Thoracic aorta (tissue), 2 donors: Measurements from ENCODE around the gene PROCA1. TPM values are rescaled to one million over a fixed set of nuclear protein-coding genes. Genes with fewer than 3 reads are reported as not detected.
"Not testable (repeated sequence)": the region's sequence is repeated elsewhere in the genome, so short reads cannot be mapped to it uniquely, and the experiment has no call there.

Experiments
- ATAC-seq: fragments of 150-250 bp; one replicate; pipeline ENCODE4 v1.8.0; 2017; ENCODE audit warnings: low read depth; ENCODE audit not compliant: insufficient number of reproducible peaks, low FRiP score
- DNase-seq: peaks from one replicate; pipeline ENCODE4 v3.0.0-alpha.2; 2020; ENCODE audit warnings: low spot score
- H3K27ac ChIP-seq, 2 donors: fragments of 200-600 bp; sonication (generic); 1 replicate in 1 of 2; 2 replicates in 1 of 2; pipeline ENCODE4 v1.5.1; 2016; ENCODE audit warnings: mild to moderate bottlenecking in 2 of 2, moderate library complexity in 2 of 2
- H3K27me3 ChIP-seq: fragments of 200-600 bp; sonication (generic); replicated peaks from 2 replicates; pipeline ENCODE4 v1.6.0; 2016; ENCODE audit warnings: mild to moderate bottlenecking; ENCODE audit not compliant: insufficient read depth
- H3K36me3 ChIP-seq: fragments of 200-600 bp; sonication (generic); one replicate; pipeline ENCODE4 v1.5.1; 2016
- H3K4me1 ChIP-seq, 2 donors: fragments of 200-600 bp; sonication (generic); 1 replicate in 1 of 2; 2 replicates in 1 of 2; pipeline versions ENCODE4 v1.5.1 to v1.6.0; 2016; ENCODE audit warnings: low read depth in 2 of 2, mild to moderate bottlenecking in 1 of 2; ENCODE audit not compliant: control insufficient read depth in 1 of 2
- H3K4me3 ChIP-seq: fragments of 200-600 bp; sonication (generic); 2 replicates; pipeline ENCODE4 v1.5.1; 2016; ENCODE audit warnings: mild to moderate bottlenecking
- H3K9me3 ChIP-seq: fragments of 200-600 bp; sonication (generic); 2 replicates; pipeline ENCODE4 v1.5.1; 2016
- total RNA-seq, 2 donors: library from RNA; depleted of rRNA; stranded (reverse); fragments of >200 nt; gene quantifications; one replicate each; pipeline versions ENCODE4 v1.1.0 to v1.2.3, GENCODE V29; 2016
- TF ChIP-seq, protein P1 (sequence below): fragments of 200-600 bp; sonication (generic); IDR thresholded peaks from one replicate; pipeline ENCODE4 v1.5.1; 2019; ENCODE audit warnings: antibody characterized with exemption

Gene PROCA1
- total RNA-seq, 2 donors from 2014 or later, result 1.1 to 1.8 TPM

DNA sequence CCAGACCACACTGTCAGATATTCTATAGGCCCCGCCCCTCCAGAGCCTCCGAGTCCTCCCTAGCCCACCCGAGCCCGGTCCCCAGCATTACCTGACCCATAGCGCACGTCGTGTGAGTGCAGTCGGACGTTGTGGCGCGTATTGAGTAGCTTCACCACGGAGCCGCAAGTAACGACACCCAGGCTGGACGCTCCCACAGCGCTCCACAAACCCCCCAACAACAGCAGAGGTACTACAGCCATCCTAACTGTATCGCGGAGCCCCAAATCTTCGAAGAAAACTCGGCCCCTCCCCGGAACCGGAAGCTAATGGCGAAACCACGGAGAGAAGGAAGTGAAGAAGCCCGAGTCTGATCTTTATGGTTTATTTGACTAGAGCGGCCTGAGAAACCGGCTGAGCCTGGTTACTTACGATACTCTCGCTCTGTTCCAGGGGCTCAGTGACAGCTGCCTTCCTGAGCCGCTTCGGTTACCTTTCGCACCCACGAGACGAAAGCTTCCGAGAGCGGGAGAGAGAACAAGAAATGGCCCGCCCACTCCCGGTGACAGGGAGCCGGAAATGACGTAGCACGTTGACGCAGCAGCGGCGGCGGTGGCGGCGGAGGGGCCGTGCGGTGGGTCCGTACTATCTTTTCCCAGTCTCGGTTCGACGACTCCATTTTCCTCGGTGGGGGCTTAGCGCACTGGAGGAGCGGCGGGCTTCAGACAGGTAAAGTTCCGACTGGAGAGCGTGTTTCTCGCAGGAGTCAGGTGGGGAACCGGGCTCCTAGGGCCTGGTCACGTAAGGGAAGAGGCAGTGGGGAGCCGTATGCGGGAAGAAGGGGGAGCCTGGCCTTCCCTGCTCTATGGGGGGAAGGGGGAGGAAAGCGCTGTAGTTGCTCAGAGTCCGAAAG is 49.8 kb downstream of the PROCA1 start, which contains the start of the genes SDF2 and SUPT6H:
TSS of gene SDF2 (minus strand) at position 272 of the 892 bp plus-strand sequence. CDS start at position 242, 30 bp downstream.
TSS of gene SUPT6H (plus strand) at position 571 of the 892 bp plus-strand sequence. CDS start 11,197 bp downstream, outside the sequence.
- H3K9me3 ChIP-seq, result no peaks in the 10 kb centered on the region
- TF ChIP-seq, protein P1, sequence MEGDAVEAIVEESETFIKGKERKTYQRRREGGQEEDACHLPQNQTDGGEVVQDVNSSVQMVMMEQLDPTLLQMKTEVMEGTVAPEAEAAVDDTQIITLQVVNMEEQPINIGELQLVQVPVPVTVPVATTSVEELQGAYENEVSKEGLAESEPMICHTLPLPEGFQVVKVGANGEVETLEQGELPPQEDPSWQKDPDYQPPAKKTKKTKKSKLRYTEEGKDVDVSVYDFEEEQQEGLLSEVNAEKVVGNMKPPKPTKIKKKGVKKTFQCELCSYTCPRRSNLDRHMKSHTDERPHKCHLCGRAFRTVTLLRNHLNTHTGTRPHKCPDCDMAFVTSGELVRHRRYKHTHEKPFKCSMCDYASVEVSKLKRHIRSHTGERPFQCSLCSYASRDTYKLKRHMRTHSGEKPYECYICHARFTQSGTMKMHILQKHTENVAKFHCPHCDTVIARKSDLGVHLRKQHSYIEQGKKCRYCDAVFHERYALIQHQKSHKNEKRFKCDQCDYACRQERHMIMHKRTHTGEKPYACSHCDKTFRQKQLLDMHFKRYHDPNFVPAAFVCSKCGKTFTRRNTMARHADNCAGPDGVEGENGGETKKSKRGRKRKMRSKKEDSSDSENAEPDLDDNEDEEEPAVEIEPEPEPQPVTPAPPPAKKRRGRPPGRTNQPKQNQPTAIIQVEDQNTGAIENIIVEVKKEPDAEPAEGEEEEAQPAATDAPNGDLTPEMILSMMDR, result no peak
- H3K27me3 ChIP-seq, result no peaks in the 10 kb centered on the region
- H3K4me1 ChIP-seq, result peaks cover 17 to 38% of the 10 kb centered on the region in 2 donors
- DNase-seq, result peak; percentile 76
- H3K4me3 ChIP-seq, result peak within 1 kb of the TSS; percentile 81
- peaks cover 11% of the 10 kb centered on the region for H3K36me3 ChIP-seq
- peak; percentile 87 for ATAC-seq
- peak within 1 kb of the TSS; percentile 95 to 98 for H3K27ac ChIP-seq

DNA sequence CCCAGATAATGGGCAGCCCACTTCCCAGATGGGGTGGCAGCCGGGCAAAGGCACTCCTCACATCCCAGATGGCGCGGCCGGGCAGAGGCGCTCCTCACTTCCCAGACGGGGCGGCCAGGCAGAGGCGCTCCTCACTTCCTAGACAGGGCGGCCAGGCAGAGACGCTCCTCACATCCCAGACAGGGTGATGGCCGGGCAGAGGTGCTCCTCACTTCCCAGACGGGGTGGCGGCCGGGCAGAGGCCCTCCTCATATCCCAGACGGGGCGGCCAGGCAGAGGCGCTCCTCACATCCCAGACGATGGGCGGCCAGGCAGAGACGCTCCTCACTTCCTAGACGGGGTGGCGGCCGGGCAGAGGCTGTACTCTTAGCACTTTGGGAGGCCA is 52.2 kb downstream of the PROCA1 start:
- not testable (repeated sequence) for ATAC-seq, H3K27me3 ChIP-seq, H3K4me3 ChIP-seq, H3K27ac ChIP-seq, DNase-seq, H3K9me3 ChIP-seq
- peaks cover 15% of the 10 kb centered on the region for H3K36me3 ChIP-seq
- peaks cover 17 to 32% of the 10 kb centered on the region in 2 donors for H3K4me1 ChIP-seq

DNA sequence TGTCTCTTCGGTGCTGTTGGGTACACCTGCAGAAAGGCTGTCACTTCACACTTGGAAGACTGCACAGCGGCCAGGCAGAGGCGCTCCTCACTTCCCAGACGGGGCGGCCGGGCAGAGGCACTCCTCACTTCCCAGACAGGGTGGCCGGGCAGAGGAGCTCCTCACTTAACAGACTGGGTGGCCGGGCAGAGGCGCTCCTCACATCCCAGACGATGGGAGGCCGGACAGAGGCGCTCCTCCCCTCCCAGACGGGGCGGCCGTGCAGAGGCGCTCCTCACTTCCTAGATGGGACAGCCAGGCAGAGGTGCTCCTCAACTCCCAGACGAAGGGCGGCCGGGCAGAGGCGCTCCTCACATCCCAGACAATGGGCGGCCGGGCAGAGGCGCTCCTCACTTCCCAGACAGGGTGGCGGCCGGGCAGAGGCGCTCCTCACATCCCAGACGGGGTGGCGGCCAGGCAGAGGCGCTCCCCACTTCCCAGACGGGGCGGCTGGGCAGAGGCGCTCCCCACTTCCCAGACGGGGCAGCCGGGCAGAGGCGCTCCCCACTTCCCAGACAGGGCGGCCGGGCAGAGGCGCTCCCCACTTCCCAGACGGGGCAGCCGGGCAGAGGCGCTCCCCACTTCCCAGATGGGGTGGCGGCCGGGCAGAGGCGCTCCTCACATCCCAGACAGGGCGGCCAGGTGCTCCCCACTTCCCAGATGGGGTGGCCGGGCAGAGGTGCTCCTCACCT is 52.8 kb downstream of the PROCA1 start:
- H3K27ac ChIP-seq, H3K9me3 ChIP-seq, H3K4me3 ChIP-seq, H3K27me3 ChIP-seq, DNase-seq, ATAC-seq: not testable (repeated sequence)
- Histone ChIP-seq H3K4me1 (peaks cover 14 to 27% of the 10 kb centered on the region in 2 donors), H3K36me3 (peaks cover 15% of the 10 kb centered on the region)

DNA sequence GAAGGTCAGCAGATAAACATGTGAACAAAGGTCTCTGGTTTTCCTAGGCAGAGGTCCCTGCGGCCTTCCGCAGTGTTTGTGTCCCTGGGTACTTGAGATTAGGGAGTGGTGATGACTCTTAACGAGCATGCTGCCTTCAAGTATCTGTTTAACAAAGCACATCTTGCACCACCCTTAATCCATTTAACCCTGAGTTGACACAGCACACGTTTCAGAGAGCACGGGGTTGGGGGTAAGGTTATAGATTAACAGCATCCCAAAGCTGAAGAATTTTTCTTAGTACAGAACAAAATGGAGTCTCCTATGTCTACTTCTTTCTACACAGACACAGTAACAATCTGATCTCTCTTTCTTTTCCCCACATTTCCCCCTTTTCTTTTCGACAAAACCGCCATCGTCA is 53.3 kb downstream of the PROCA1 start:
- ATAC-seq, H3K27ac ChIP-seq, H3K9me3 ChIP-seq, H3K4me3 ChIP-seq, DNase-seq, H3K27me3 ChIP-seq: not testable (repeated sequence)
- peaks cover 11 to 21% of the 10 kb centered on the region in 2 donors for H3K4me1 ChIP-seq
- peaks cover 18% of the 10 kb centered on the region for H3K36me3 ChIP-seq

DNA sequence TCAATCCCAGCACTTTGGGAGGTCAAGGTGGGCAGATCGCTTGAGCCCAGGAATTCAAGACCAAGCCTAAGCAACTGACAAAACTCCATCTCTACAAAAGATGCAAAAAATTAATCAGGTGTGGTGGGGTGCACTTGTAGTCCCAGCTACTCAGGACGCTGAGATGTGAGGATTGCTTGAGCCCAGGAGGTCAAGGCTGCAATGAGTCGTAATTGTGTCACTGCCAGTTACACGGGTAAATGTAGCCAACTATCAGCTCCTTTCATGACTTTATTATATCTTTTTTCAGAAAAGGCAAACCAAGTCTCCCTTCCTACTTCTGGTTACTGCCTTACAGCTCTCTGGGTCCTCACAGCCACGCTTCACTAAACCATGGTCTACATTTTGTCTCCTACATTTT is 53.9 kb downstream of the PROCA1 start:
- ATAC-seq (no peak), DNase-seq (no peak)
- Histone ChIP-seq H3K4me1 (peaks cover 11 to 15% of the 10 kb centered on the region in 2 donors), H3K27me3 (no peaks in the 10 kb centered on the region), H3K36me3 (peaks cover 24% of the 10 kb centered on the region), H3K9me3 (no peaks in the 10 kb centered on the region), H3K27ac (no peak overlapping the region), H3K4me3 (no peak overlapping the region)
- TF ChIP-seq, protein P1, result no peak

DNA sequence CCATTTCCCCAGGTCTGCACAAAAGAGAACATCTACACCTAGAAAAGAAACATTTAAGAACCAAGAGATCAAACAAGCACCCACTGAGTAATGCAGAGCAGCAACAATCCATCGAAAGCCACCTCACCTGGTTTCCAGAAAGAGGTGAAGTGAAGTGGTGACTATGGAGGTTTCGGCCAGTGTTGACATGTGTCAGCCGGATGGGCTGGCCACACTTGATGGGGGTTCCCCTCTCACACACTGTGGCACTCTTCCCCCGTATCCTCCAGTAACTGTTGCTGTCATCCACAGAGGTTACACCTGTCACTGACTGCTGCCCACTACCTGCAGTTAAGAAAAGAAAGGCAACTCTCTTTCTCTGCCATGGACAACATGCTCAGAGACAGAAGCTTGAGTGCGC is 56.5 kb downstream of the PROCA1 start:
- no peak for ATAC-seq
- Histone ChIP-seq H3K4me3 (no peak overlapping the region), H3K9me3 (no peaks in the 10 kb centered on the region), H3K27ac (no peak overlapping the region), H3K27me3 (no peaks in the 10 kb centered on the region), H3K36me3 (peaks cover 32% of the 10 kb centered on the region), H3K4me1 (peaks cover 0 to 2% of the 10 kb centered on the region in 2 donors)
- DNase-seq, result no peak
- TF ChIP-seq, protein P1, result no peak

Other genes starting within 250 kb of the PROCA1 start
- not detected for gene SLC13A2, start 238.2 kb downstream of the PROCA1 start, total RNA-seq
- not detected for gene FOXN1, start 205.5 kb downstream of the PROCA1 start, total RNA-seq
- 10 to 100 TPM; 27.8 to 34.9 TPM for gene UNC119, start 159.3 kb downstream of the PROCA1 start, total RNA-seq
- 10 to 100 TPM; 39.1 to 63.1 TPM for gene PIGS, start 140.4 kb downstream of the PROCA1 start, total RNA-seq
- gene ALDOC, start 135.0 kb downstream of the PROCA1 start, total RNA-seq, result 10 to 100 TPM; 43.3 to 43.7 TPM
- 1 to 10 TPM; 1.6 to 5.9 TPM for gene SPAG5, start 112.9 kb downstream of the PROCA1 start, total RNA-seq
- 10 to 100 TPM in 1 of 2 donors, 1 to 10 TPM in 1; 8.0 to 11.8 TPM for gene RSKR, start 97.7 kb downstream of the PROCA1 start, total RNA-seq
- 100 to 1,000 TPM; 125 to 139 TPM for gene BLTP2, start 66.7 kb downstream of the PROCA1 start, total RNA-seq
- gene SDF2, start 50.0 kb downstream of the PROCA1 start, total RNA-seq, result 10 to 100 TPM; 52.3 to 53.1 TPM
- 100 to 1,000 TPM in 1 of 2 donors, 10 to 100 TPM in 1; 45.6 to 133 TPM for gene SUPT6H, start 49.7 kb downstream of the PROCA1 start, total RNA-seq
- 100 to 1,000 TPM; 288 to 381 TPM for gene RAB34, start 6.0 kb upstream of the PROCA1 start, total RNA-seq
- gene RPL23A, start 8.1 kb upstream of the PROCA1 start, total RNA-seq, result 100 to 1,000 TPM; 279 to 387 TPM
- 1 to 10 TPM in 1 of 2 donors, not detected in 1; 1.9 TPM for gene TLCD1, start 14.3 kb upstream of the PROCA1 start, total RNA-seq
- gene NEK8, start 16.9 kb upstream of the PROCA1 start, total RNA-seq, result 1 to 10 TPM; 1.5 to 2.2 TPM
- gene TRAF4, start 32.1 kb upstream of the PROCA1 start, total RNA-seq, result 10 to 100 TPM in 1 of 2 donors, 1 to 10 TPM in 1; 9.9 to 22.4 TPM
- gene FAM222B, start 130.9 kb upstream of the PROCA1 start, total RNA-seq, result 10 to 100 TPM; 19.9 to 23.4 TPM
- 10 to 100 TPM; 30.6 to 34.6 TPM for gene ERAL1, start 143.1 kb upstream of the PROCA1 start, total RNA-seq
- gene FLOT2, start 185.8 kb upstream of the PROCA1 start, total RNA-seq, result 10 to 100 TPM; 71.3 to 92.1 TPM
- 10 to 100 TPM in 1 of 2 donors, 1 to 10 TPM in 1; 3.7 to 12.2 TPM for gene DHRS13, start 191.2 kb upstream of the PROCA1 start, total RNA-seq
- 10 to 100 TPM; 46.4 to 99.4 TPM for gene PHF12, start 239.6 kb upstream of the PROCA1 start, total RNA-seq